WI38 (cell line): ENCODE results near the gene FLCN.
"Not testable (repeated sequence)": the region's sequence is repeated elsewhere in the genome, so short reads cannot be mapped to it uniquely, and the experiment has no call there.

Experiments
- H3K4me3 ChIP-seq: 2 replicates; pipeline ENCODE4 v1.5.1; 2011; ENCODE audit warnings: low read depth, mild to moderate bottlenecking, control low read depth, low read length
- TF ChIP-seq, protein P1 (sequence below): IDR thresholded peaks from 2 replicates; pipeline ENCODE4 v1.5.1; 2012; ENCODE audit warnings: low read depth, mild to moderate bottlenecking, control low read depth, low read length

The FLCN gene

DNA sequence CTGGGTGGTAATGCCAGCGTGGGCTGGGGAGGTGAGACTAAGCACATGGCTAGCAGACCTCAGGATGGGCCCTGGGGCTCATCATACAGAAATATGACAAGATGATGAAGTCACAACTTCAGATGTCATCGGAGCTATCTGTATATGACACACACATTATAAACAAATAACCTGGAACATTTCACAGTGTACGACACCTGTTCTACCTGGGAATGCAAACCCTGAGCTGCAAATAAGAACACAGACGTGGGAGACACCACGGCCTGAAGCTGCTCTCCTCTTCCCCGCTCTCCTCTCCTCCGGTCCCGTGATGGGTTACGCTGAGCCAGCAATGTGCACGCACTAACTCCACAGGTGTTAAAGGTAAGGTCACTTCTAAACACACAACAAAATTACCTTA lies 35.7 kb downstream of the FLCN start:
- H3K4me3 ChIP-seq, result no peak overlapping the region
- TF ChIP-seq, protein P1, sequence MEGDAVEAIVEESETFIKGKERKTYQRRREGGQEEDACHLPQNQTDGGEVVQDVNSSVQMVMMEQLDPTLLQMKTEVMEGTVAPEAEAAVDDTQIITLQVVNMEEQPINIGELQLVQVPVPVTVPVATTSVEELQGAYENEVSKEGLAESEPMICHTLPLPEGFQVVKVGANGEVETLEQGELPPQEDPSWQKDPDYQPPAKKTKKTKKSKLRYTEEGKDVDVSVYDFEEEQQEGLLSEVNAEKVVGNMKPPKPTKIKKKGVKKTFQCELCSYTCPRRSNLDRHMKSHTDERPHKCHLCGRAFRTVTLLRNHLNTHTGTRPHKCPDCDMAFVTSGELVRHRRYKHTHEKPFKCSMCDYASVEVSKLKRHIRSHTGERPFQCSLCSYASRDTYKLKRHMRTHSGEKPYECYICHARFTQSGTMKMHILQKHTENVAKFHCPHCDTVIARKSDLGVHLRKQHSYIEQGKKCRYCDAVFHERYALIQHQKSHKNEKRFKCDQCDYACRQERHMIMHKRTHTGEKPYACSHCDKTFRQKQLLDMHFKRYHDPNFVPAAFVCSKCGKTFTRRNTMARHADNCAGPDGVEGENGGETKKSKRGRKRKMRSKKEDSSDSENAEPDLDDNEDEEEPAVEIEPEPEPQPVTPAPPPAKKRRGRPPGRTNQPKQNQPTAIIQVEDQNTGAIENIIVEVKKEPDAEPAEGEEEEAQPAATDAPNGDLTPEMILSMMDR, result no peak

DNA sequence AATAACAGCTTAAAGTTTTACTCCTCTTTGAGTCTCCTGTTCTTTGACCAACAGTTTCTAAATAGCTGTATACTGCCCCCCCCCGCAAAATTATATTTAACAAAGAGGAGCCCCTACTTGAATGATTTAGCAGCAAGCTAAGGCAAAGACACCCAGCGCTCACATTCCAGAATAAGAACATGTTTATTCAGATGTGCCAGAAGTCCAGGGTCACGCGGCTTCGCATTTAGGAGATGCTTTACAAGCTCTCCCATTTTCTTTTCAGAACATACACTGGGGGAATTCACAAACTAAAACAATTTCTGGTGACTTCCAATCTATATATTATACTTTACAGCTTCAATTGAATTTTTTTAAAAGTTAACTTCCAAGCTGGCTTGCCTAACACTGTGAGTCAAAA lies 36.1 kb downstream of the FLCN start:
- TF ChIP-seq, protein P1, result no peak
- no peak overlapping the region for H3K4me3 ChIP-seq

- TF ChIP-seq, protein P1, result no peak
- H3K4me3 ChIP-seq, result no peak overlapping the region
Observed at GRCh38 chr17:17200311-17200710, 36.7 kb downstream of the FLCN start.

DNA sequence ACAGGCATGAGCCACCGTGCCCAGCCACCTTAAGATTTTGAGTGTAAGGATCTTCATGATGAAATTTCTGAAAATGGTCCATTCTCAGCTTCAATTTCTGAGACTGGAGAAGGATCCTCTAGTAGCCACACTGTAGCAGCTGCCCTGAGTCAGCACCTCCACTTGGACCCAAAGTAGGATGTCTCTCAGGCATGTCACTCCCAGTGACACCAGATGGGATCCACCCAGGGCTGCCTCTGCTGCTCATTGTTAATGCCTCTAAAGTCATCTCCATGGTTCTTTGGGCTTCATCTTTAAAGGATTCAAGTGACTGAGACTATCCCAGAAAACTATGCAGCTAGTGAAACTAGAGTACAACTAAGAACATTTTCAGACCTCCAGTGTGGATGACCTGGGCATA lies 38.7 kb downstream of the FLCN start:
- TF ChIP-seq, protein P1, result no peak
- H3K4me3 ChIP-seq, result no peak overlapping the region

DNA sequence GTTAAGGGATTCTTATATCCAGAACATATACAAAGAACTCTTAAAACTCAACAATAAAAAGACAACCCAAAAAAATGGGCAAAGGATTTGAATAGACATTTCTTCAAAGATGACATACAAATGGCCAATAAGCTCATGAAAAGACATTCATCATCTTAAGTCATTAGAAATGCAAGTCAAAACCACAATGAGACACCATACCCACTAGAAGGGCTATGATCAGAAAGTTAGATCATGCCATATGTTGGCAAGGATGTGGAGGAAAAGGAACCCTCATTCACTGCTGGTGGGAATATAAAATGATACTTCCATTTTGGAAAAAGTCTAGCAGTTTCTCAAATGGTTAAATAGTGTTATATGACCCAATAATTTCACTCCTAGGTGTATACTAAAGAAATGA lies 40.2 kb downstream of the FLCN start:
- H3K4me3 ChIP-seq, result no peak overlapping the region
- TF ChIP-seq, protein P1, result no peak

DNA sequence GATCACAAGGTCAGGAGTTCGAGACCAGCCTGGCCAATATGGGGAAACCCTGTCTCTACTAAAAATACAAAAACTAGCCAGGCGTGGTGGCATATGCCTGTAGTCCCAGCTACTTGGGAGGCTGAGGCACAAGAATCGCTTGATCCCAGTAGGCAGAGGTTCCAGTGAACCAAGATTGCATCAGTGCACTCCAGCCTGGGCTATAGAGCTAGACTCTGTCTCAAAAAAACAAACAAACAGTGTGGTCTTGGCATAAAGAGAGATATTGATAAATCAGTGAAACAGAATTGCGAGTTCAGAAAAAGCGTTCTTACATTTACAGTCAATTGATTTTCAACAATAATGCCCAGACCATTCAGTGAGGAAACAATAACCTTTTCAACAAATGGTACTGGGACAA lies 41.5 kb downstream of the FLCN start:
- H3K4me3 ChIP-seq, result not testable (repeated sequence)

DNA sequence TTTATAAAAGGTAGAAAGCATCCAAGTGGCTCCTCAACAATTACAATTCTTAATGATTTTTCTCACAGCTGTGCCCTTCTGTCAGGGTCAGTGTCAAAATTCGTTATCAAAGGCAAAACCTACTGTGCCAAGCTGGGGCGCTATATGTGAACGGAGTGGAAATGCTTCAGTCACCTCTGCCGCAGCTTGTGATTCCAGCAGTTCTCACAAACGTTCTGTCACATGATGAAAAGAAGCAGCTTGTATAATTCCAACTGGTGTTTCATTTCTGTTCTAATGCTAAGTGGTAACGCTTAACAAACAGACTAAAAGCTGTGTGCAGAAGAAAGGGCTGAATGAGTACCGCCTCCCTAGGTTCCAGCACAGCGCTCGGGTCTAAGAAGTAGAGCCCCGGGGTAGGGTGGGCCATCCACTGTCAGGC lies 45.0 kb downstream of the FLCN start:
- H3K4me3 ChIP-seq, result no peak overlapping the region
- TF ChIP-seq, protein P1, result no peak

DNA sequence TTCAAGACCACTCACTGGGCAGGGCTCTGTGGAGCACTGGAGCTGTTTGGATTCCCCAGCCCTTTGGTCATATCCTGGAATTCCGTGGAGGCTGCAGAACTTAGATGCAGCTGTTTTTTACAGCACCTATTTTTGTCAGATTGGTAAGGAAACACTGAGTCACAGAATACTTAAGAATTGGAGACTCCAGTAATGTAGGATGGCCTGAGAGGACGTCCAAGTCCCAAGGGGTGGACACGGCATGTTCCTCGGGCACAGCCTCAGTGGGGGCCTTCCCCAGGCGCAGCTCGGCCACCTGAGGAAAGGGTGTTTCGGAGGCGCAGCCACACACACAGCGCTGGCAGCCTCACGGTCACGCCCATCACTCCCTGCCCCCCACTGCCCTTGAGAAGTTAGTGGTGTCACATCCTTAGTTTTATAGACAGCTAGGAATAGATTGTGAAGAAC lies 45.6 kb downstream of the FLCN start:
- TF ChIP-seq, protein P1, result no peak
- H3K4me3 ChIP-seq, result no peak overlapping the region
